ENCODE results near the gene KATNA1.

The KATNA1 gene

DNA sequence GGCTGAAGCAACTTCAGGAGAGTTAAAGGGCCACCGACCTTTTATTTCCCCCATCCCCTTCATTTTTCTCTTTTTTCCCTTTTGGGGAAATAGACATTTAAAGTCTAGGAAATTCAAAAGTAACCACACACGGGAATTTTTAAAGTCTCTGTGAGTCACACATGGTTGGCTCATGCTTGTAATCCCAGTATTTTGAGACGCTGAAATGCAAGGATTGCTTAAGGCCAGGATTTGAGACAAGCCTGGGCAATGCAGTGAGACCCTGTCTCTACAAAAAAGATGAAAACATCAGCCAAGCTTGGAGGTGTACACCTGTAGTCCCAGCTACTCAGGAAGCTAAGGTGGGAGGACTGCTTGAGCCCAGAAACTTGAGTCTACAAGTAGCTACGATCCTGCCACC lies 34.2 kb downstream of the KATNA1 start:
- Histone ChIP-seq H3K4me1 (no peaks in the 10 kb centered on the region), H3K9me3 (peaks cover 0 to 5% (median 0%) of the 10 kb centered on the region in 3 donors), H3K4me3 (no peak overlapping the region), H3K27ac (no peak overlapping the region), H3K36me3 (peaks cover 19 to 27% (median 24%) of the 10 kb centered on the region in 3 donors), H3K27me3 (no peaks in the 10 kb centered on the region)
- TF ChIP-seq, protein P1, sequence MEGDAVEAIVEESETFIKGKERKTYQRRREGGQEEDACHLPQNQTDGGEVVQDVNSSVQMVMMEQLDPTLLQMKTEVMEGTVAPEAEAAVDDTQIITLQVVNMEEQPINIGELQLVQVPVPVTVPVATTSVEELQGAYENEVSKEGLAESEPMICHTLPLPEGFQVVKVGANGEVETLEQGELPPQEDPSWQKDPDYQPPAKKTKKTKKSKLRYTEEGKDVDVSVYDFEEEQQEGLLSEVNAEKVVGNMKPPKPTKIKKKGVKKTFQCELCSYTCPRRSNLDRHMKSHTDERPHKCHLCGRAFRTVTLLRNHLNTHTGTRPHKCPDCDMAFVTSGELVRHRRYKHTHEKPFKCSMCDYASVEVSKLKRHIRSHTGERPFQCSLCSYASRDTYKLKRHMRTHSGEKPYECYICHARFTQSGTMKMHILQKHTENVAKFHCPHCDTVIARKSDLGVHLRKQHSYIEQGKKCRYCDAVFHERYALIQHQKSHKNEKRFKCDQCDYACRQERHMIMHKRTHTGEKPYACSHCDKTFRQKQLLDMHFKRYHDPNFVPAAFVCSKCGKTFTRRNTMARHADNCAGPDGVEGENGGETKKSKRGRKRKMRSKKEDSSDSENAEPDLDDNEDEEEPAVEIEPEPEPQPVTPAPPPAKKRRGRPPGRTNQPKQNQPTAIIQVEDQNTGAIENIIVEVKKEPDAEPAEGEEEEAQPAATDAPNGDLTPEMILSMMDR (IDR thresholded peaks at IDR 0.05): no peak
- no peak for DNase-seq
- intact Hi-C loops (cut with DNase I; ENCODE audit: low total_unique reads): no loop called here

DNA sequence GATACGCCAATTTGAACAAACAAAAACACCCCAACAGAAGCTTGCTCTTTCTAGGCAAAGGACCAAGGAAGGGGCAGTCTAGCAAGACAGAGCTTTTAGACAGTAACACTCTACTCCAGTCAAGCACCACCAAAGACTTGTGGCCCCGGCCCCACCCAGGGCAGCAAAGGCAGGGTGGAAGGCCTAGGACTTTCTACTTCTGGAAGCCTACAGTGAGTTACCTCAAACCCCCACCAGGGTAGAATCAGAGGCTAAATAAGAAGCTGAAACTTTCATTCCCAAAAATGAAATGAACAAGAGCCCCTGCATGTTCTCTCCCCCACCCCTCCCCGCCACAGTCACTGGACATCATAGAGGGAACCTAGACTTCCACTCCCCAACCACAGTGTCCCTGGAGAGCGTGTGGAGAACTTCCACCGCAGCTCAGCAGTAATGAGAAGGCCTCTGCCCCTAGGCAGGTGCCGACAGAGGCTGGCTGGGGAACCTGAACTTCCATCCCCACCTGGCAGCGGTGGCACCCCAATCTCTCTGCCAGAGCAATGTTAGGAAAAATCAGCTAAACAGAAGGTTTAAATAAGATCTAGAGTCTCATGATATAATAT lies 40.0 kb downstream of the KATNA1 start:
- peaks cover 2 to 17% (median 8%) of the 10 kb centered on the region in 3 donors for H3K36me3 ChIP-seq
- DNase-seq: no peak
- H3K9me3 ChIP-seq: peaks cover 0 to 3% (median 0%) of the 10 kb centered on the region in 3 donors
- TF ChIP-seq, protein P1 (IDR thresholded peaks at IDR 0.05): no peak
- no peak overlapping the region for H3K4me3 ChIP-seq
- no peaks in the 10 kb centered on the region for H3K27me3 ChIP-seq
- intact Hi-C loops (cut with DNase I; ENCODE audit: low total_unique reads): no loop called here
- no peak overlapping the region for H3K27ac ChIP-seq
- no peaks in the 10 kb centered on the region for H3K4me1 ChIP-seq

DNA sequence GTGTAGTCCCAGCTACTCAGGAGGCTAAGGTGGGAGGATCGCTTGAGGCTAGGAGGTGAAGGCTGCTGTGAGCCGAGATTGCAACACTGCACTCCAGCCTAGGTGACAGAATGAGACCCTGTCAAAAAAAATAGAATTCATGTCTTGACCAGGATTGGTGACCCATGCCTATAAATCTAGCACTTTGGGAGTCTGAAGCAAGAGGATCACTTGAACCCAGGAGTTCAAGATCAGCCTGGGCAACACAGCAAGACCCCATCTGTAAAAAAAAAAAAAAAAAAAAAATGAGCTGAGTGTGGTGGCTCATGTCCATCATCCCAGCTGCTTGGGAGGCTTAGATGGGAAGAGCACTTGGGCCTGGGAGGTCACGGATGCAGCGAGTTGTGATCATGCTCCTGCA lies 48.0 kb downstream of the KATNA1 start:
- Histone ChIP-seq H3K27me3 (no peaks in the 10 kb centered on the region), H3K4me3 (no peak overlapping the region), H3K36me3 (peaks cover 40 to 64% (median 59%) of the 10 kb centered on the region in 3 donors), H3K27ac (no peak overlapping the region), H3K4me1 (no peaks in the 10 kb centered on the region), H3K9me3 (no peaks in the 10 kb centered on the region)
- TF ChIP-seq, protein P1 (IDR thresholded peaks at IDR 0.05): no peak
- DNase-seq: no peak
- intact Hi-C loops (cut with DNase I; ENCODE audit: low total_unique reads): no loop called here

- no peak overlapping the region for H3K27ac ChIP-seq
- peaks cover 62 to 92% (median 83%) of the 10 kb centered on the region in 3 donors for H3K36me3 ChIP-seq
- no peaks in the 10 kb centered on the region for H3K9me3 ChIP-seq
- DNase-seq: no peak
- TF ChIP-seq, protein P1 (IDR thresholded peaks at IDR 0.05): no peak
- H3K4me3 ChIP-seq: no peak overlapping the region
- no peaks in the 10 kb centered on the region for H3K4me1 ChIP-seq
- intact Hi-C loops (cut with DNase I; ENCODE audit: low total_unique reads): no loop called here
- H3K27me3 ChIP-seq: no peaks in the 10 kb centered on the region
These were observed 55.1 kb downstream of the KATNA1 start for GRCh38 chr6:149593408-149593807.

DNA sequence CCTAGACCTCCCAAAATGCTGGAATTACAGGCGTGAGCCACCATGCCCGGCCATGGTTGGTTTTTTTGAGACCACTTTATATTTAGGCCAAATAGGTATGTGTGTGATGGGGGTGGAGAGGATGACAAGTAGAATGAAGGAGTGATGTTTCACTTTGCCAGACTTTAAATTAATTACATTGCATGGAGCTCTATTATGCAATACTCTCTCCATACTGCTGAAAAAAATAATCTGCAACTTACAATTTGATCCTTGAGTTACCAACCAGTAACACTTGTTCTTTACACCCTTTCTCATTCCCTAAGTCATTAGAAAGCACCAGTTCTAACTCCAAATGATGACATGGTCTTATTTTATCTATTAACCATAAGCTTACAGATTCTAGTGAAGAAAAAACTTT lies 55.5 kb downstream of the KATNA1 start:
- no peaks in the 10 kb centered on the region for H3K27me3 ChIP-seq
- H3K4me3 ChIP-seq: no peak overlapping the region
- TF ChIP-seq, protein P1 (IDR thresholded peaks at IDR 0.05): no peak
- H3K36me3 ChIP-seq: peaks cover 58 to 92% (median 79%) of the 10 kb centered on the region in 3 donors
- H3K9me3 ChIP-seq: no peaks in the 10 kb centered on the region
- intact Hi-C loops (cut with DNase I; ENCODE audit: low total_unique reads): no loop called here
- H3K4me1 ChIP-seq: no peaks in the 10 kb centered on the region
- H3K27ac ChIP-seq: no peak overlapping the region
- no peak for DNase-seq

Data from tibial artery (tissue), 4 donors.